Measurements from ENCODE around the gene DDA1.
A peak's percentile ranks its signal among the peaks of the same experiment; 100 is the strongest.

Gene DDA1

GRCh38 chr19:17330262-17331044 lies 21.1 kb downstream of the DDA1 start:
- no peak for DNase-seq (ENCODE audit: low read depth)

- no peak for DNase-seq (ENCODE audit: low read depth)
These were observed 21.7 kb downstream of the DDA1 start for GRCh38 chr19:17331045-17331558.

GRCh38 chr19:17332360-17332676 lies 23.0 kb downstream of the DDA1 start:
- no peak for DNase-seq (ENCODE audit: low read depth)

DNA sequence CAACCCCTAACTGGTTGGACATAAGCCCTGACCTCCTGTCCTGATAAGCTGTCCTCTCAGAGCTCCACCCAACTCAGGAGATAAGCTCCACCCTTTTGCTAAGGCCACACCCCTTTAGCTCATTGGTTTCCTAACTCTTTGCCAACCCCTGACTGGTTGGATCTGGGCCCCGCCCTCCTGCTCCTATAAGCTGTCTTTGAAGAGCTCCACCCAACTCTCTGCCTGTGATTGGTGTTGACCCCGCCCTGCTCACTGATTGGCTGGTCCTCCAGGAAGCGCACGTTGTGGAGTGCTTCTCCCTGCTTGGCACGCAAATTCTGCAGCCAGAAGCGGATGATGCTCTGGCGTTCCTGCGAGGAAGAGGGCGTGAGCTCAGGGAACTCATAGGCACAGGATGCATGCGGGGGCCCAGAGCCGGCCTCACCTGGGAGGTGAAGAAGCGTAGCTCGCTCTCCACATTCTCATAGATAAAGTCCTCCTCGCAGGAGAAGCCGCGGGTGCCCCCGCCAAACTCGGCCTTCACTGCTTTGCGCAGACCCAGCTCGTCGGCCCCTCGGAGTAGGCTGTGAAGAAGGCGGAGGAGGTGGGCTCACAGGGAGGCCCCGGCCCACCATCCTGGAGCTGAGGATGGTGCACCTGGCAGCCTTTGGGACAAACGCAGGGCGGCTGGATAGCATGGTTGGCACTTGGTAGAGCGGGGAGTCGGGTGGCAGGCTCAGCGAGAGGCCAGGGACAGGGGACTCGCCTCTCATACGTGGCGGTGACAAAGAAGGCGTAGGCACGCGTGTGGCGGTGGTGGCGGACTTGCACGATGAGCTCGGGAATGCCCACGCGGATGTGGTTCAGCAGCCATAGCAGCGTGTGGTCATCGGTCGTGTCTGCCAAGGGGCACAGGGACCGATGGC lies 23.6 kb downstream of the DDA1 start:
- DNase-seq (ENCODE audit: low read depth): no peak

DNA sequence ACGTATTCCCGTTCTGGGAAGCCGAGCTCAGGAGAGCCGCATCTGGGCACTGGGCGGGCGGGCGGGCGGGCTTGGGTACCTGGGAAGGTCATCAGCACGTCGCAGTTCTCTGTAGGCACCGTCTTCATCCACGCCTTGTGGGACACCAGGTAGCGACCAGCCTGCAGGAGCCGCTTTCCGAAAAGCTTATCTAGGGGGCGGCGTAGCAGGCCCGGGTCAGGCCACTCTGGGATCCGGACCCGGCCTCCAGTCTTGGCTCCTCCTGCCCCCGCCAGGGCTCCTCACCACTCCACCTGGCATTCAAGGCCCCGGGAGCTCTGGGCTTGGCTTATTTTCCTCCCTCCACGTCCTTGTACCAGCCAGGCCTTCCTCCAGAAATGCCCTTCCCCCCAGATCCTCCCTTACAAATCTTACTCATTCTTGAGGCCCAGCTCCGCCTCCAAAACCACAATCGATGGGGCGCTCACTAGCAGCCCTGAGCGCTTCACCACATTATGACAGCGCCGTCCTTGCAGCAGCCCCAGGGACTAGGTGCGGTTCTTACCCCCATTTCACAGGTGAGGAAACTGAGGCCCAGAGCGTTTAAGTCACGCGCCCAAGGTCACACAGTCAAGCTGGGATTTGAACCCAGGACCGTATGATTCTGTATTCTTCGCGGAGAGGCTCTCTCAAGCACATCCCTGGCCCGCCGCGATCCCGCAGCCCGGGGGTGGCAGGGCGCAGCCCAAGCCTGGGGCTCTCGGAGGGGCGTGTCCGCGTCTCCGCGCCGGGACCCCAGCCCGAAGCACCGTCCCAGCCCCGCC lies 24.4 kb downstream of the DDA1 start:
- no peak for DNase-seq (ENCODE audit: low read depth)

GRCh38 chr19:17334414-17335409 lies 25.3 kb downstream of the DDA1 start, which contains the start of gene ANO8:
Gene ANO8 (minus strand): TSS chr19:17334855. CDS start chr19:17334670, 185 bp downstream.
- DNase-seq (ENCODE audit: low read depth): peak; percentile 87

GRCh38 chr19:17335575-17335974 lies 26.2 kb downstream of the DDA1 start:
- no peak for DNase-seq (ENCODE audit: low read depth)

DNA sequence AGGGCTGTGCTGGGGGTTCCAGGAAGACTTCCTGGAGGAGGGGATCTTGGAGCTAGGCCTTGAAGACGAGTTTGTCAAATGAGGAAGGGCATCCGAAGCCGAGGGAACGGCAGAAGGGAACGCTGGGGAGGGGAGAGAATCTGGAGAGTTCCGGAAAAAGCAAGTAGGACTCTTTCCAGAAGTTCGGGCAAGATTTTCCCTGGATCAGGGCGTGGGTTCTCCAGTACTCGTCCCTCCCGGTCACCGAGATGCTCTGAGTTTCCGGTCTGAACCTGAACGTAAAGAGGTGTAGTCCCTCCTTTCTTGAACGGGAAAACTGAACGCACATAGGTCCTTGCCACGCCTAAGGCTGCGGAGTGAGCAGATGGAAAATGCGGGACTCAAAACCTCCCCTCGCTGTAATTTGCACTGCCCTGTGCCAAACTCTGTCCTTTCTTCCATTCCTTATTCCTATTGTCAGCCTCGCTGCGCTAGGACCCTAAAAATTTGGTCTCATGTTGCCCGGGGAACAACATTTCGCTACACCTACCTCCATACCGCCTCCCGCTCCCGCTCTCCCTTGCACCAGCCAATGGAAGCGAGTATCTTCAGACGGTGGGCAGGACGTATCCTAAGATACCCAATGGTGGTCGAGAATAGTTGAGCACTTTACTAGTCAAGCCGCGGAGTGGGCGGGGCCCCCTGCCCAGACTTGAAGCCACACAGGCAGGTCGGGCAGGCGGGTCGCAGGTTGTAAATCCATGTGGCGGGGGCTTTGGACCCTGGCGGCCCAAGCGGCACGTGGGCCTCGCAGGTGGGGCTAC lies 27.7 kb downstream of the DDA1 start, which contains the start of gene GTPBP3:
TSS of gene GTPBP3 (plus strand) at position 682 of the 803 bp plus-strand sequence. CDS start at position 741, 59 bp downstream.
- peak; percentile 87 for DNase-seq (ENCODE audit: low read depth)

- no peak for DNase-seq (ENCODE audit: low read depth)
These were observed 28.5 kb downstream of the DDA1 start for GRCh38 chr19:17337675-17338432.

- DNase-seq (ENCODE audit: low read depth): no peak
These were observed 29.2 kb downstream of the DDA1 start for GRCh38 chr19:17338433-17339078.

DNA sequence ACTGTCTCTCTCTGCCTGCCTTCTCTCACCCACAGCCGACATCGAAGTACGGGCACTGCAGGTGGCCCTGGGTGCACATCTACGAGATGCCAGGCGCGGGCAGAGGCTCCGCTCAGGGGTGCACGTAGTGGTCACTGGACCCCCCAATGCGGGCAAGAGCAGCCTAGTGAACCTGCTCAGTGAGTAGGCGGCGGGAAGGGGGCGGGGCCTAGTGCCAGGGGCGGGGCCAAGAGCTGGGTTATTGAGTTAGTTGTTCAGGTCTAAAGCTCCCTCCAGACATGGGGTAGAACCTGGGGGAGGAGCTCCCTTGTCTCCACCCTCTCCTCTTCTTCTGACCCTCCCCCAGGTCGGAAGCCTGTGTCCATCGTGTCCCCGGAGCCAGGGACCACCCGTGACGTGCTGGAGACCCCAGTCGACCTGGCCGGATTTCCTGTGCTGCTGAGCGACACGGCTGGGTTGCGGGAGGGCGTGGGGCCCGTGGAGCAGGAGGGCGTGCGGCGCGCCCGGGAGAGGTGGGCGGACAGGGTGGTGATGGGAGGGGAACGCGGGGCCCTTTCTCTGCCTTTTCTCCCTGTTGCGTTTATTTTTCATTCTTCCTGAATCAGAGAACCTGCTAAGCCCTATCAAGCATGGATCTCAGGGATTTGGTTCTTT lies 29.9 kb downstream of the DDA1 start:
- DNase-seq (ENCODE audit: low read depth): no peak

DNA sequence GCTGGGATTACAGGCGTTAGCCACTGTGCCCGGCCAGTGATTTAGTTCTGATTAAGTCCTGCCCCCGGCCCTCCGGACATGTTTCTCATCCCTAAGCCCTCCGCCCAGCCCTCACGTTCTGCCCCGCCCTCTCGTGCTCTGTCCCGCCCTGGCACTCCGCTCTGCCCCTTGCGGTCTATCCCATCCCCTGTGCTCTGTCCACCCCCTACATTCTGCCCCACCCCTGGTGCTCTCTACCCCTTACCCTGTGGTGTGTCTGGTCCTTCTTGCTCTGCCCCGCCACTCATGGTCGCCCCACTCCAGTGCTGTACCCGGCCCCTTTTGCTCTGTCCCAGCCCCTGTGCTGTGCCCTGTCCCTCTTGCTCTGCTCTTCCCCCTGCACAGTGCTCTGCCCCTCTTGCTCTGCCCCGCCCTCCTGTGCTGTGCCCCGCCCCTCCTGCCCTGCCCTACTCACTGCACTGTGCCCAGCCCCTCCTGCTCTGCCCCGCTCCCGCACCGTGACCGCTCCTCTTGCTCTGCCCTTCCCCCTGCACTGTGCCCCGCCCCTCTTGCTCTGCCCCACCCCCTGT lies 31.0 kb downstream of the DDA1 start:
- no peak for DNase-seq (ENCODE audit: low read depth)

DNA sequence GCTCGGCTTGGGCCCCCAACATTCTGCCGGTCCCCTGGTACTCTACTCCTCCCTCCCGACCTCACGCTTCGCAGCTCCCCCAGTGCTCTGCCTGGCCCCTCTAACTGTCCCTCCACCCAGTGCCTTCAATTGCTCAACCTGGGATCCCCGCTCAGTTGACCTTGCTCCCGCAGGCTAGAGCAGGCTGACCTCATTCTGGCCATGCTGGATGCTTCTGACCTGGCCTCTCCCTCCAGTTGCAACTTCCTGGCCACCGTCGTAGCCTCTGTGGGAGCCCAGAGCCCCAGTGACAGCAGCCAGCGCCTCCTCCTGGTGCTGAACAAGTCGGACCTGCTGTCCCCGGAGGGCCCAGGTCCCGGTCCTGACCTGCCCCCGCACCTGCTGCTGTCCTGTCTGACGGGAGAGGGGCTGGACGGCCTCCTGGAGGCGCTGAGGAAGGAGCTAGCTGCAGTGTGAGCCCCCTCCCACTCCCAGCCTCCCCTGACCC lies 31.6 kb downstream of the DDA1 start:
- no peak for DNase-seq (ENCODE audit: low read depth)

DNA sequence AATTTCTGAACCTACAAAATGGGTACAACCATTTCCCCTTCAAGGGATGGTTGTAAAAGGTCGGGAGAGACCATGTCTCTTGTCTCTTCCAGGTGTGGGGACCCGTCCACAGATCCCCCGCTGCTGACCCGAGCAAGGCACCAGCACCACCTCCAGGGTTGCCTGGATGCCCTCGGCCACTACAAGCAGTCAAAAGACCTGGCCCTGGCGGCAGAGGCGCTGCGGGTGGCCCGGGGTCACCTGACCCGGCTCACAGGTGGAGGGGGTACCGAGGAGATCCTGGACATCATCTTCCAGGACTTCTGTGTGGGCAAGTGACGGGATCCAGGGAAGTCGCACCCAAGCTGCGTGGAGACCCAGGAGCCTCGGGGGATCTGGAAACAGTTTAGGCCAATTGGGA lies 32.0 kb downstream of the DDA1 start:
- no peak for DNase-seq (ENCODE audit: low read depth)

- no peak for DNase-seq (ENCODE audit: low read depth)
These were observed 32.5 kb downstream of the DDA1 start for GRCh38 chr19:17341845-17342244.

DNA sequence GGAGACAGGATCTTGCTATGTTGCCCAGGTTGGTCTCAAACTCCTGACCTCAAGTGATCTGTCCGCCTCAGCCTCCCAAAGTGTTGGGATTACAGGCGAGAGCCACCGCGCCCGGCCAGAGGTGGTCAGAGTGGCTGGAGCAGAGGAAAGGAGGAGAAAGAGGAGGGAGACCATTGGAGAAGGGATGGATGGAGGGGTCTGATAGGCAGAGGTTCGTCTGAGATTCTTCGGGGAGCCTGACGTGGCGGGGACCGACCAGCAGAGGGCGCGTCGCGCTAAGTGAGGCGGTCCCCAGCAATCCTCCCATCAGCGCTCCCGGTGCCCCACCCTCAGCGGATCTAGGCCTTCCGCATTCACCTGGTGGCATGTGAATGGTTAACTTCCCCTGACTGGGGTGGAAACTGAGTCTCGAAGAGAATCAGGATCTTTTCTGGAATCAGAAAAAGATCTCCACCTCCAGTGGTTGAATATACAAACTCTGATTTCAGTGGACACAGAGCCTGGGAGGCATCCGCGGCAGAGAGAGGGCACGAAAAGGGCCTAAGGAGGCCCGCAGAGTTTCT lies 36.8 kb downstream of the DDA1 start:
- DNase-seq (ENCODE audit: low read depth): no peak

GRCh38 chr19:17347361-17347760 lies 38.0 kb downstream of the DDA1 start:
- no peak for DNase-seq (ENCODE audit: low read depth)
